Transverse colon (tissue), 4 donors: ENCODE results near the gene TMEM167A.

Experiments used
- EP300 ChIP-seq: sonication (generic); formaldehyde crosslinking; IDR thresholded peaks from one replicate; pipeline ENCODE4 v1.6.1; 2017; ENCODE audit warnings: antibody characterized with exemption, low read depth
- POLR2A ChIP-seq: fragments of 450-650 bp; IDR thresholded peaks from one replicate; pipeline ENCODE4 v1.6.1; 2016; ENCODE audit warnings: antibody characterized with exemption, mild to moderate bottlenecking, moderate library complexity
- POLR2AphosphoS5 ChIP-seq, 3 donors: sonication (generic); formaldehyde crosslinking; IDR thresholded peaks; one replicate each; pipeline ENCODE4 v1.6.1; 2016; ENCODE audit warnings: antibody characterized with exemption in 3 of 3
- TF ChIP-seq, protein P1 (sequence below), 5 experiments: fragments of 200-600 bp in 3 of 5; fragments of 450-650 bp in 2 of 5; sonication (generic) in 3 of 5; IDR thresholded peaks; 1 replicate in 2 of 5; 2 replicates in 3 of 5; pipeline ENCODE4 v1.5.1; 2016 to 2017; ENCODE audit warnings: antibody characterized with exemption in 5 of 5, inconsistent platforms in 3 of 5, mild to moderate bottlenecking in 2 of 5, moderate library complexity in 1 of 5

DNA sequence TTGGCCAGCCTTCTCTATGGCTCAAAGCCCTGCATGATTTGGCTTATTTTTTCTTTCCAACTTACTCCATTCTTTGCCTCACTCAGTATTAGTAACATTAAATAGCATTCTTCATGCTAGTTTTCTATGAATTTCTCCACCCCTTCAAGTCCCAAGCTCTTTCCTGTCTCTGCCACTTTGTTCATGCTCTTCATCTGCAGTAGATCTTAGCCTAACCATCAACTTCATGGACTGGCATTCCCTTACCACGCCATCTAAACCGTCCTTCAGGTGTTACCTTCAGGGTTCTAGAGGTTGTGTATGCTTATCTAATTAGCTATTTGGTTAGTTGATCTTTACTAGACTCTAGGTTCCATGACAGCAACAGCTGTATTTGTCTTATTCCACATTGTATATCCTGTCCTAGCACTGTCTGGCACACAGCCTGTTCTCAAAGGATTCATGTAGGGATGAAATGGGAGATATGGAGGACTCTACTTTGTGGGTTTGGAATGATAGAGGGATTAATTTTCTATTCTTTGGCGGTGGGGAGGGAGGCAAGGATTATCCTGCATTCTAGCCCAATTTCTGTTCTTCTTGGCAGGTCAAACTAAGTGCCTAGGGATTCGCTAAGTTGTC lies 26.4 kb downstream of the TMEM167A start:
- TF ChIP-seq, protein P1, sequence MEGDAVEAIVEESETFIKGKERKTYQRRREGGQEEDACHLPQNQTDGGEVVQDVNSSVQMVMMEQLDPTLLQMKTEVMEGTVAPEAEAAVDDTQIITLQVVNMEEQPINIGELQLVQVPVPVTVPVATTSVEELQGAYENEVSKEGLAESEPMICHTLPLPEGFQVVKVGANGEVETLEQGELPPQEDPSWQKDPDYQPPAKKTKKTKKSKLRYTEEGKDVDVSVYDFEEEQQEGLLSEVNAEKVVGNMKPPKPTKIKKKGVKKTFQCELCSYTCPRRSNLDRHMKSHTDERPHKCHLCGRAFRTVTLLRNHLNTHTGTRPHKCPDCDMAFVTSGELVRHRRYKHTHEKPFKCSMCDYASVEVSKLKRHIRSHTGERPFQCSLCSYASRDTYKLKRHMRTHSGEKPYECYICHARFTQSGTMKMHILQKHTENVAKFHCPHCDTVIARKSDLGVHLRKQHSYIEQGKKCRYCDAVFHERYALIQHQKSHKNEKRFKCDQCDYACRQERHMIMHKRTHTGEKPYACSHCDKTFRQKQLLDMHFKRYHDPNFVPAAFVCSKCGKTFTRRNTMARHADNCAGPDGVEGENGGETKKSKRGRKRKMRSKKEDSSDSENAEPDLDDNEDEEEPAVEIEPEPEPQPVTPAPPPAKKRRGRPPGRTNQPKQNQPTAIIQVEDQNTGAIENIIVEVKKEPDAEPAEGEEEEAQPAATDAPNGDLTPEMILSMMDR (IDR thresholded peaks at IDR 0.05) = no peak
- no peak for TF ChIP-seq EP300
- no peak for TF ChIP-seq POLR2A
- no peak for TF ChIP-seq POLR2AphosphoS5 (IDR thresholded peaks at IDR 0.05)
